Fibroblast of skin of back (primary cell): ENCODE measurements around the gene CEL. TPM values are rescaled to one million over a fixed set of nuclear protein-coding genes. Genes with fewer than 3 reads are reported as not detected.
"Not testable (repeated sequence)": the region's sequence is repeated elsewhere in the genome, so short reads cannot be mapped to it uniquely, and the experiment has no call there.

Experiments
- DNase-seq: peaks from one replicate; pipeline ENCODE4 v3.0.0-alpha.2; 2013
- polyA plus RNA-seq, 2 experiments: library from polyadenylated mRNA; unstranded; fragments of 120-200 nt; gene quantifications; one replicate each; pipeline ENCODE4 v1.2.1, GENCODE V29; 2013; ENCODE audit not compliant: insufficient read length in 2 of 2

CEL gene
- polyA plus RNA-seq (2013, experiment 1 of 2; ENCODE audit: insufficient read length), result 0.81 TPM
- 0.87 TPM for polyA plus RNA-seq (2013, experiment 2 of 2; ENCODE audit: insufficient read length)

DNA sequence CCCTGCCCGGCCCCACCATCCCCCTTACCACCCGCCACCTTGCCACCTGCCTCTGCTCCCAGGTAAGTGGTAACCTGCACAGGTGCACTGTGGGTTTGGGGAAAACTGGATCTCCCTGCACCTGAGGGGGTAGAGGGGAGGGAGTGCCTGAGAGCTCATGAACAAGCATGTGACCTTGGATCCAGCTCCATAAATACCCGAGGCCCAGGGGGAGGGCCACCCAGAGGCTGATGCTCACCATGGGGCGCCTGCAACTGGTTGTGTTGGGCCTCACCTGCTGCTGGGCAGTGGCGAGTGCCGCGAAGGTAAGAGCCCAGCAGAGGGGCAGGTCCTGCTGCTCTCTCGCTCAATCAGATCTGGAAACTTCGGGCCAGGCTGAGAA, at the start of gene CEL:
Gene CEL, plus strand, starts transcription at position 218 of the 382 bp plus-strand sequence. Its CDS starts 22 bp downstream, at position 240.
- DNase-seq, result not testable (repeated sequence)

DNA sequence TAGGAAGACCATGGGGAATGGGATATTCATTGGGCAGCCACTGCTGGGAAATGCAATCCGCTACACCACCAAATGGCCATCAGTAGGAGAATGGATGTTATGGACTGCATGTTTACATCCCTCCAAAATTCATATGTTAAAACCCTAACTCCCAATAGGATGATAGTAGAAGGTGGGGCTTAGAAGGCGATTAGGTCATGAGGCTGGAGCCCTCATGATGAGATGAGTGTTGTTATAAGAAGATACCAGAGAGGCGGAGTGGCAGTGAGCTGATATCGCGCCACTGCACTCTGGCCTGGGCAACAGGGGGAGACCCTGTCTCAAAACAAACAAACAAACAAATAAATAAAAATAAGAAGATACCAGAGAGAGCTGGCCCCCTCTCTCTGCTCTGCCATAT, 47.1 kb upstream of the CEL start:
- DNase-seq, result no peak

DNA sequence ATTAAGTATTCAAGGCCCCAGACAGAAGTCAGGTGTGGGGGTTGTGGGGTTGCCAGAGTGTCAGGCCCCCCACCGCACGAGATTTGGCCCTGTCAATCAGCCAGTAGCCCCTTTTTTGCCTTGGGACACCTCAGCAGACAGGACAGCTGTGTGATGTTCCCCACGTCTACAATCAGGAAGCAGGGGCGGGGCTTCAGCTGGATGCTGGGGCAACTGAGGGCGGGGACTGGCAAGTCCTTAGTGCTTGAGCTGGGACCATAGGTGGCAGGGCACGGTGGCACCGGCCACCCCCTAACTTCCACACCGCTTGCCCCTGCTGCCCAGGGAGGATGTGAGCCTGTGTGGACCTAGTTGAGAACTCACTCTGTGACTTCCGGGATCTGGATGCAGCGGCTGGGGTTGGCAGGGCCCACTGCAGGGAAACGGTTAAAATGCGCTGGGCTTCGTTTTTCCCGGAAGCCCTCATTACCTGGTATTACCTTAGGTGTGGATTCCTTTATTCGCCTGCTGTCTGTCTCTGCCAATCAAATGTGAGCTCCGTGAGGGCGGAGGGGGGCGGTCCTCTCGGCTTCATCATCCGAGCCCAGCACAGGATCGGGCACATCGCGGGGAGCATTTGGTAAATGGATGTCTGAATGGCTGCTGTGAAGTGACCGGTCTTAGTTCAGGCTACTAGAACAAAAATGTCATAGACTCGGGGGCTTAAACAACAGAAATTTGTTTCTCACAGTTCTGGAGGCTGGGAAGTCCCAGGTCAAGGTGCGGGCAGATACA, 38.5 kb upstream of the CEL start:
- DNase-seq, result peak; percentile 8

DNA sequence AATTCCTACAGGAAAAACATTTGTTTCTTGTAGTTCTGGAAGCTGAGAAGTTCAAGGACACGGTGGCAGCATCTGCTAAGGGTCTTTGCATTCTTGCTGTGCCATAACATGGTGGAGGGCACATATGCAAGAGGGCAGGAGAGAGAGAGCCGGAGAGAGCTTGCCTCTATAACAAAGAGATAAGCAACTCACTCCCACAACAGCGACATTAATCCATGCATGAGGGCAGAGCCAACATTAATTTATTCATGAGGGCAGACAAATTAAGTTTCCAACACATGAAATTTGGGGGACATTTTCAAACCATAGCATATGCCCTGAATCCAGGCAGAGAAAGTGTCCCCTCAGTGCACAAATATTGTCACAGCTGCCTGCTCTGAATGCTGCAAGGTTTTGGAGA, 35.4 kb upstream of the CEL start:
- DNase-seq, result no peak

DNA sequence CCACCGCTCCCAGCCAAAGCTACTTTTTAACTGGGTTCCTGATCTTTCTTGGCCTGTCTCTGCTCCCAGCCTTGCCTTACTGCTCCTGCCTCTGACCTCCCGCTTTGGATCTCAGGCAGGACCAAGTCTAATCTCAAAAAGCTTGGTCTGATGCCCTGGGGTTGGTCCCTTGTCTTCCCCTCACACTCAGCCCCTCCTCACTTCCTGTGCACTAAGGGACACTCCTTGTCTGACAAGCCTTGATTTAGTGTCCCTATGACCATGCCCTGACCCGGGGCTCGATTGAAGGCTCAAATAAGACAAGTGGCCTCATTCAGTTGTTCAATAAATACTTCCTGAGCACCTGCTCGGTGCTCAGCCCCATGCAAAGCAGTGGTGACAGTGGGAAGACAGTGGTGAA, 34.6 kb upstream of the CEL start:
- DNase-seq, result no peak

DNA sequence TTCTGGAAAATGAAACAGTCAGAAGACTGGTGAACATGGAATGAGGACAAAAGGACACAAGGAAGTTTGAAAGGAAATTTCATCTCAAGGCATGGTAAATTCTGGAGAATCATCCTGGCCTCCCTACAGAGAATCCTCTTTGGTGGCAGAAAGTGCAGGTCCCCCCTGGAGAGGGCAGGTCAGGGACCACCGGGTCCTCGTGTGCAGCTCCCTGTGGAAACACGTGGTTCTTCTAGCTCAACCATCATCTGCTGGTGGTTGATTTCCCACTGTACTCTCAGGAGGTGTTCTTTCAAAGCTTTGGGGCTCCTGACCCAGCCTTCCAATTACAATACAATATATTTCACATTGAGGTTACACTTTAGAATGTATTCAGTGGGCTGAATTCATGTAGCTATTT, 33.6 kb upstream of the CEL start:
- no peak for DNase-seq

DNA sequence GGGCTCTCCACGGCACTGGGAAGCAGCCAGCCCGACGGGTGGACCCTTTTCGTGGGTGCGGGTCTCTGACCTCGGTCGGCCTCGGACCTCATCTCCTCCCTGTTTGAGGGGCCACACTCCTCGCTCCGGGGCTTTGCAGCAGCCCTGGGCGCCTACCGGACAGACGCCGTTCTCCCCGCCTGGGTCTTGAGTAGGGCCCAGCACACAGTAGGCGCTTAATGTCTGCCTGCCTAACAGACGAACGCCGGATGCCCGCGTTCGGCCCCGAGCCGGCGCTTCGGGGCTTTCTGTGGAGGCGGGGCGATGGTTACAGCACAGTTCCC, 31.8 kb upstream of the CEL start:
- no peak for DNase-seq

DNA sequence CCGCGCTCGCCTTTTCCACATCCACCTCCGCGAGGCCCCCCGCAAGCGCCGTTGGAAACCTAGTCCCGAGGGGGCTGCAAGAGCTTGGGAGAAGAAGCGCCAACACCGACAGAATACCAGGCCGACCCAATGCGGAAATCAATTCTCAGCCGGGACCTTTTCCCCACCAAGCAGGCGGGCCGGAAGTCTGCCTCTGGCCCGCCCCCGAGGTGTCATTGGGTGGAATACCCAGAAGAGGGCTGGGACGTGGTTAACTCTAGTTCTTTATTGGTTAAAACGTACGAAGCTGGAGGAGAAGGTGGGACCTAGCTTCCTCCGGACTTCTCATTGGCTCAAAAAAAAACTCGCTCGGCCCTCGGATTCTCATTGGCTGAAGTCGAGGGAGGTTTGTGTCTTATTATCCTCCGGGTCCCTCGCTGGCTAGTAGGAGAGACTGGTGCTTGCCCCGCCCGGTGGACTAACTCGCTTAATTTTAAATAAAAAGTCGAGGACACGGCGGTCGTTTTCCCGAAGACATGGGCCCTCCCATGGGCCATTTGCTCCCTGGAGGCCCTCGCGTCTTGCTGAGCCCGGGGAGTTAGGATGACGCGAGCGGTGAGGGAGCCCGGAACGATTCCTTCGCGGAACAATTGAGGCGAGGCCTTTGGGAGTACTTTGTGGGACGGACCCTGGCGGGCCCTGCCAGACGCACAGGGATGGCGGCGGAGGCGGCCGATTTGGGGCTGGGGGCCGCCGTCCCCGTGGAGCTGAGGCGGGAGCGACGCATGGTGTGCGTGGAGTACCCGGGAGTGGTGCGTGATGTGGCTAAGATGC, 31.3 kb upstream of the CEL start, which contains the start of gene GTF3C5:
Gene GTF3C5, plus strand, starts transcription at position 681 of the 813 bp plus-strand sequence. Its CDS starts 15 bp downstream, at position 696.
- DNase-seq, result peak; percentile 99

DNA sequence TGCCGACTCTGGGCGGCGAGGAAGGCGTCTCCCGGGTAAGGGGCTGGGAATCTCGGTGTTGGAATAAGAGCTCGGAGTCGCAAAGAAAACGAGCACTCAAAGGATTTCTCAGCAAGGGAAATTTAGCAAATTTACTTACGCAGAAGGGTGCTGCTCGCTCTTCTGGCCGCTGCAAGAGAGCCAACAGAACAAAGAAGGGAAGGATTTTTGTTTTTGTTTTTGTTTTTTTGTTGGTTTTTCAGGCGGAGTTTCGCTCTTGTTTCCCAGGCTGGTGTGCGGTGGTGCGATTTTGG, 30.7 kb upstream of the CEL start:
- DNase-seq, result no peak

DNA sequence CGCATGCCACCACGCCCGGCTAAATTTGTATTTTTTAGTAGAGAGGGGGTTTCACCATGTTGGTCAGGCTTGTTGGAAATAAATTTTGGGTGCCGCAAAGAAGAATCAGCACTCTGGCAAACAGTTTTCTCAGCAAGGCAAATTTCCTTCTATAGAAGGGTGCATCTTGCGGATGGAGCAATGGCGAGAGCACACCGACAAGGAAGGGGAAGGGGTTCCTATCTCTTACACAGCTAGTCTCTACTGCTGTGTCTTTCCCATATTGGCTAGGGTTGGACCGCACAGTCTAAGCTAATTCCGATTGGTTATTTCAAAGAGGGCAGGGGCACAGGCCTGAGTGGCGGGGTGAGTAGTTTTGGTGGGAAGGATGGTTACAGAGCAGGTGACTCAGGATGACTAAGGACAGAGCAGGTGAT, 30.3 kb upstream of the CEL start:
- DNase-seq, result no peak

DNA sequence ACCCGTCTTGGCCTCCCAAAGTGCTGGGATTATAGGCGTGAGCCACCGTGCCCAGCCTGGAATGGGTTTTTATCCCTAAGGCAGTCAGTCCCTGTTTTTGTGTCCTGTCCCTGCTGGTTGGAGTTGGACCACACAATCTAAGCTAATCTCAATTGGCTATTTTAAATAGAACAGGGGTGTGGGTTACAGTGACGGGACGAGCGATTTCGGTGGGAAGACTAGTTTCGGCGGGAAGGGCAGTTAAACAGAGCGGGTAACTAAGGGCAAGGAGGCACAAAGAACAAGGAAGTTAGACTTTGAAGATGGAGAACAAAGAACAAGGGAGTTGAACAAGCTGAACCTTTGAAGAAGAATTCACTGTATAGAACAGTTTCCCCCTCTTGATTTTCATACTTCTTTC, 29.6 kb upstream of the CEL start:
- DNase-seq, result no peak

DNA sequence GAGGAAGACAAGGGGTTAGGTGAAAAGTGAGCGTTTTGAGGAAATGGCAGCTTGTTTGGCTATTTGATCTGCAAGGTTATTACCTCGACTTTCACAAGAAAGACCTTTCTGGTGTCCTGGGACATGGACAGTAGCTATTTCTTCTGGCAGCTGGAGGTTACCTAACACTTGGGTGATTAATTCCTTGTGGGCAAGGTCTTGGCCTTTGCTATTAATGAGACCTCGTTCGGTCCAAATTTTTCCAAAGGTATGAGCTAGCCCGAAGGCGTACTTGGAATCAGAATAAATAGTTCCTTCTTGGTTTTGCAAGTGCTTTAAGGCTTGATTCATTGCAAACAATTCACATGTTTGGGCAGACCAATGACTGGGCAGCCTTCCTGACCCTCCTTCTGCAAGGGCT, 26.1 kb upstream of the CEL start:
- DNase-seq, result no peak

DNA sequence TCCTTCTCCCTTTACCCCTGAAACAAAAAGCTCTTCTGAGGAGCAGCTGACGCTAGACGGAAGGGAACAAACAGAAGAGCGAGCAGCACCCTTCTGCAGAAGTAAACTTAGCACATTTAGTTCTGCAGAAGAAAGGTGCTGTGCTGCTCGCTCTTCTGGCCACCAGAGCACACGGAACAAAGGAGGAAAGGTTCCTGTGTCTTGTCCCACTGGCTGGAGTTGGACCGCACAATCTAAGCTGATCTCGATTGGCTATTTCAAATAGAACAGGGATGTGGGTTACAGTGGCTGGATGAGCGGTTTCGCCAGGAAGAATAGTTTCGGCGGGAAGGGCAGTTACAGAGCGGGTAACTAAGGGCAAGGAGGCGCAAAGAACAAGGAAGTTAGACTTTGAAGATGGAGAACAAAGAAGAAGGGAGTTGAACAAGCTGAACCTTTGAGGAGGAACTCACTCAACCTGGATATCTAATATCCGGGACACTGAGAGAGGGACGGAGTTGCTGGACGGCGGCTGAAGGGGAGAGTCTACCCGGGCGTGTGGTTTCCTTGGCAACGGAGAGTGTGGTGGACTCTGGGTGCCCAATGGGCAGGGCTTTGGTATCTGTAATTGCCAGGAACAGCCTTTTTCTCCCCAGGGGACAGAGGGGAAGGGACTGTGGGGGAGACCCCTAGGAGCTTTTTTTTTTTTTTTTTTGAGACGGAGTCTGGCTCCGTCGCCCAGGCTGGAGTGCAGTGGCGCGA, 23.8 kb upstream of the CEL start:
- DNase-seq, result no peak

DNA sequence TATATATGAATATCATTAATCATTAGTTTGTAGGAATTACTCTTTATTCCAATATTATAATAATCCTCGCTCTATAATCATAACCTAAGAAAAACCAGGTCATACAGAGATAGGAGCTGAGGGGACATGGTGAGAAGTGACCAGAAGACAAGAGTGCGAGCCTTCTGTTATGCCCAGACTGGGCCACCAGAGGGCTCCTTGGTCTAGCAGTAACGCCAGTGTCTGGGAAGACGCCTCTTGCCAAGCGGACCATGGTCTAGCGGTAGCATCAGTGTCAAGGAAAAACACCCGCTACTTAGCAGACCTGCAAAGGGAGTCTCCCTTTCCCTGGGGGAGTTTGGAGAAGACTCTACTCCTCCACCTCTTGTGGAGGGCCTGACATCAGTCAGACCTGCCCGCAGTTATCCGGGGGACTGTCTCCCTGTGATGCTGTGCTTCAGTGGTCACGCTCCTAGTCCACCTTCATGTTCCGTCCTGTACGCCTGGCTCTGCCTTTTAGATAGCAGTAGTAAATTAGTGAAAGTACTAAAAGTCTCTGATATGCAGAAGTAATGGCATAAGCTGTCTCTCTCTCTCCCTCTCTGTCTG, 20.8 kb upstream of the CEL start:
- DNase-seq, result peak; percentile 60

DNA sequence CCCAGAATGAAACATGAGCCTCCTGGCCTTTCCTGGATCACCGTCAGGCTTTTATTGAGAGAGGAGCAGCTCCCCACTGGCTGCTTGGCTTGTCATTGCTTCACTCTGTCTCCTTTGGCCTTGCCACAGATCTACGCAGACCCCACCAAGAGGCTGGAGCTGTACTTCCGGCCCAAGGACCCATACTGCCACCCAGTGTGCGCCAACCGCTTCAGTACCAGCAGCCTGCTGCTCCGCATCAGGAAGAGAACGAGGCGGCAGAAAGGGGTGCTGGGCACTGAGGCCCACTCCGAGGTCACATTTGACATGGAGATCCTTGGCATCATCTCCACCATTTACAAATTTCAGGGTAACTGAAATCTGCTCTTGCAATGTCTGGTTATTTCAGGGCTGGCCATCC, 19.8 kb upstream of the CEL start:
- DNase-seq, result no peak

DNA sequence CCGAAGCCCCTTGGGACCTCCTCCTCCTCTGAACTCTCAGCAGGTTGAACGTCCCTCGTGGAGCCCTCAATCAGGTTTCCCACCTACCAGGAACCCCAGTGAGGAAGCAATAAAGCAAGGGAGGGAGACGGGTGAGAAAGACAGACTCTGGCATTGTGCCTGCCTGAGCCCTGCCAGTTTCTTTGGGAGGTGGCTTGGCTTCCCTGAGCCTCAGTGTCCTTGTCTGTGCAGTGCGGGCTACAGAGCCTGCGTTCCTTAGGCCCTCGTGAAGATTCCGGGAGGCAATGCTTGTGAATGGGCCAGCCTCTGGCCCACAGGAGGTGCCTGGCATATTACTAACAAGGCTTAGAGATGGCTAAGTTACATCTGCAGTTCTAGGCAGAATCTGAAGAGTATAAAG, 19.1 kb upstream of the CEL start:
- DNase-seq, result no peak

DNA sequence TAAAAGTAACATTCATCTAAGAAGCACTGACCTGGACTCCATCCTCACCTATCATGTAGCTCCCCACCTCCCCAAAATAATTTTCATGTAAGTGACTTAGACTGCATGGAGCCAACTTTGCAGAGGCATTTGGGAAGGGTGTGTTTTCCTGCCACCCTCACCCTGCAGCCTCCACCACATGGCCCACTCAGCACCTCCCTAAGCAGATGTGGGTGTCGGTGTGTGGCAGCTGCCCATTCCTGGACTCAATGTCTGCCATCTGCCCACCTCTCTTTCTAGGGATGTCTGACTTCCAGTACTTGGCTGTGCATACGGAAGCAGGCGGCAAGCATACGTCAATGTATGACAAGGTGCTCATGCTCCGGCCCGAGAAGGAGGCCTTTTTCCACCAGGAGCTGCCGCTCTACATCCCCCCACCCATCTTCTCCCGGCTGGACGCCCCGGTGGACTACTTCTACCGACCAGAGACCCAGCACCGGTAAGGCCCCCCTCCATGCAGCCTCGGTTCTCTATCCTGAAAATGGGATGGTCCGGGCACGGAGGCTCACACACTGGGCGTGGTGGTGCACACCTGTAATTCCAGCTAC, 18.2 kb upstream of the CEL start:
- no peak for DNase-seq

DNA sequence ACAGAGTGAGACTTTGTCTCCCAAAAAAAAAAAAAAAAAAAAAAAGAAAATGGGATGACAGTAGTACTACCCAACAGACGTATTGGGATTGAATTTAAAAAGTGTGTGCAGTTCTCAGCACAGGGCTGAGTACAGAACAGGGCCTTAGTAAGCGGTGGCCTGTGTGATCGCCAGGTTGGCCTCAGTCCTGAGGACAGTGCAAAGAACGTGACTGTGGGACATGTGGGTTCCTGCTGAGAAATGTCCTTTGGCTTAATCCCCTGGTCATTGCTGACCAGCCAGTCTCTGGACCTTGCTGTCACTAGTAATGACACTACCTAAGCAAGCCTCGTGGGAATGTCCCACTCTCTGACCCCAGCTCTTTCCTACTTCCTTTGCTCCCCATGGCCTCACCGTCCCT, 17.7 kb upstream of the CEL start:
- no peak for DNase-seq

DNA sequence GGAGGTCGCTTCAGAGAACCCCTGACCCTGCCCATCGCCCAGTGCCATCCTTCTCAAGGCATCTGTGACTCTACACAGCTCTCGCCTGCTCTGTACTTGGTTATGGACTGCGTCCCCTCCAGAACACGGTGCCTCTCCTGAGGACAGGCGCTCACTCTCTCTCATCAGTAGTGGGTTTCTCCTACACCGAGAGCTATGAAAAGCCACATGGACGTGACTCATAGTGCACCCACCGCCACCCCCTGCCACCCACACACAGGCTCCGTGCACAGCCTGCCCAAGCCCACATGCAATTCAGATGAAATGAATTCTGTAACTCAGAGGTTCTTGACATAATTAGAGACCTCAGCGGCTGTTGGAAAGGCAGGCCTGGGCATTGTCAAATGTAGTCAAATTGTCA, 17.1 kb upstream of the CEL start:
- DNase-seq, result no peak

DNA sequence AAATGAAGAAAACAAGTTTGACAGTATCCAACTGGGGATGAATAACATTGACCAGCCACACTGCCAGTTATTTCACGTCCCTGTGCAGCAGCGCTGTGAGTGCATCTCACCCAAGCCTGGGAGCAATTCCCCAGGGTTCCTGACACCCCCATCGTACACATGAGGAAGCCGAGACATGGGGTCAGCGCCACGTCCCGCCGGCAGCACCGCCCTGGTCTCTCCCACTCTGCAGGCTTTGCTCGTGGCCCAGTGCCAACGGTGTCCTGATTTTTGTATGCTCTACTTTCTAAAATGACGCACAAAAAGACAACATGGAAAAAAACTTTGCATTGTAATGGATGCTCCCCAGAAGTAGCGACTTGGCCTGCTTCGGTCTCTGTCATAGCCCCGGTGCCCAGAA, 16.6 kb upstream of the CEL start:
- no peak for DNase-seq

DNA sequence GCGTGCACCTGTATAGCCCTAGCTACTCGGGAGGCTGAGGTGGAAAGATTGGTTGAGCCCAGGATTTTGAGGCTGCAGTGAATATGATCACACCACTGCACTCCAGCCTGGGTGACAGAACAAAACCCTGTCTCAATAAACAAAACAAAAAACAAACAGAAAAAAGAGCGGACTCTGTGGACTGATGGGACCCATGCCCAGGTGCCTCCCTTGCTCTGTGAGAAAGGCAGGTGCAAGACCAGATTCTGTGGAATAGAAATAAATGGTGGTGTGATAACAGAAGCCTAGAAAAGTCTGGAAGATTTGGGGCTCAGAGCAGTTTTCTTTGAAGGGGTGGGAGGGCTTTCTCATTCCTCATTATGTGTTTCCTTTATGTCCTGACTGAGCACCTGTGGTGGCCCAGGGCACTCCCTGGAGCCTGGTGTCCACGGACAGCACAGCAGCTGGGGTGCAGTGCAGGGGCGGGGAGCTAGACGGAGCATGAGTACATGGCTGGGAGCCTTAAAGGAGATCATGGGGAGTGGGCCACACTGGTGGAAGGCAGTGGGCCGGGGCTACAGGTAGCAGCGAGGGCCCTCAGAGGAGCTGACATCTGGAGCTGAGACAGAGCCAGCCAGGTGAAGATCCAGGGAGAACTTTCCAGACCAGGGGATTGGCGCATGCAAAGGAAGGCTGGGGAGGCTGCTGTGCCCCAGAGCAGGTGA, 15.4 kb upstream of the CEL start:
- DNase-seq, result no peak

DNA sequence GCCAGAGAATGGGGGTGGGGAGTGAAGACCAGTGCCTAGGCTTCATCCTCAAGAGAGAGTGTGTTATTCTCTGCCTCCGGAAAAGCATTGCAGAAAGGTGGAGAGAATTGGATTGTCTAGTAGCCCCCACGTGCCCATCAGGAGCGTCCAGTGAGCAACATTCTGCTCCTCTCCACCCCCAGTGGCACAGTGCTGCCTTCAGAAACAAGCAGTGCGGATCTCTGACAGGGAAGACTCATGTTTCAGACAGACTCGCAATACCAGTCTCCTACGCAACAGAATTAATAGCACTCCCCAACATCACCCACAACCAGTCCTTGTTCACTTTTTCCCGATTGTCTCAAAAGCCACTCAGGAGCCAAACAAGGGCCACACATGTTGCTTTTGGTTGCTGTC, 14.9 kb upstream of the CEL start:
- no peak for DNase-seq
